Activated T-helper 1 cell treated with Interleukin-2 at 50 U/mL for 16 hours (primary cell): ENCODE results near the gene BAHCC1.

Source experiments
- DNase-seq: peaks from one replicate; pipeline ENCODE4 v3.0.0-alpha.2; 2020; ENCODE audit warnings: low read depth

The BAHCC1 gene

GRCh38 chr17:81493198-81494038 is 98.2 kb downstream of the BAHCC1 start:
- no peak for DNase-seq

- no peak for DNase-seq
These were observed 99.5 kb downstream of the BAHCC1 start for GRCh38 chr17:81494626-81495377.

- no peak for DNase-seq
These were observed 103.8 kb downstream of the BAHCC1 start for GRCh38 chr17:81498953-81499600.

GRCh38 chr17:81499601-81499970 is 104.3 kb downstream of the BAHCC1 start:
- DNase-seq: no peak

GRCh38 chr17:81500047-81500446 is 104.8 kb downstream of the BAHCC1 start:
- no peak for DNase-seq

GRCh38 chr17:81502471-81503017 is 107.3 kb downstream of the BAHCC1 start:
- DNase-seq: no peak

- no peak for DNase-seq
These were observed 108.4 kb downstream of the BAHCC1 start for GRCh38 chr17:81503619-81504018.

- DNase-seq: no peak
These were observed 113.5 kb downstream of the BAHCC1 start for GRCh38 chr17:81508639-81509206.

GRCh38 chr17:81509207-81509971 is 114.1 kb downstream of the BAHCC1 start:
- DNase-seq: no peak

GRCh38 chr17:81509972-81510784 is 114.9 kb downstream of the BAHCC1 start:
- DNase-seq: no peak

GRCh38 chr17:81510785-81511553 is 115.7 kb downstream of the BAHCC1 start:
- no peak for DNase-seq

GRCh38 chr17:81511554-81511803 is 116.2 kb downstream of the BAHCC1 start:
- DNase-seq: no peak

GRCh38 chr17:81511804-81512561 is 116.7 kb downstream of the BAHCC1 start:
- DNase-seq: no peak

GRCh38 chr17:81512562-81513371 is 117.5 kb downstream of the BAHCC1 start, which contains the start of gene ACTG1:
TSS of gene ACTG1 (minus strand) at chr17:81512799. CDS start at chr17:81512354, 445 bp downstream.
- DNase-seq: peak; percentile 90

- no peak for DNase-seq
These were observed 118.1 kb downstream of the BAHCC1 start for GRCh38 chr17:81513372-81513752.

GRCh38 chr17:81513753-81514488 is 118.7 kb downstream of the BAHCC1 start:
- no peak for DNase-seq

- DNase-seq: no peak
These were observed 119.2 kb downstream of the BAHCC1 start for GRCh38 chr17:81514489-81514738.
